ENCODE data around the gene CRY1. TPM values are rescaled to one million over a fixed set of nuclear protein-coding genes. Genes with fewer than 3 reads are reported as not detected.

The CRY1 gene
- polyA plus RNA-seq, 2 of the 4 experiments (the other 2 are of a cell fraction), result 15.8 to 26.1 TPM

GRCh38 chr12:107127482-107128430 lies 34.4 kb upstream of the CRY1 start:
- Histone ChIP-seq H3K4me1 (0 out of 3 replicates have a peak, but pooled peaks cover 4% of the 10 kb centered on the region), H3K9me3 (no peaks in the 10 kb centered on the region), H3K27ac (no peak overlapping the region), H3K4me3 (no peak overlapping the region), H3K4me2 (no peak overlapping the region)
- POLR2A ChIA-PET, result no interaction called here
- CTCF ChIA-PET, result interaction anchor here (0.7 to 15.9 kb wide), 13 partner anchors 9 to 495 kb away, joined by 3 to 419 read pairs (median 4); a partner anchor contains a TSS
- ATAC-seq (no peak), DNase-seq (ENCODE audit: low read depth in 1 of 2, low spot score in 1 of 2) (no peak), FAIRE-seq (no peak)
- no peak for TF ChIP-seq TP53 (CRISPR knock-in tag; IDR thresholded peaks at IDR 0.05)
- no peak for TF ChIP-seq CBX2 (IDR thresholded peaks at IDR 0.05; ENCODE audit: borderline replicate concordance, low read depth)
- no peak for TF ChIP-seq BCL3 (IDR thresholded peaks at IDR 0.05)
- 45% methylated on average over 6 of the region's 6 CpGs for WGBS (ENCODE audit: missing lambda C conversion rate)

- ATAC-seq (peak; percentile 74 to 78; a peak in 5 of 6 replicates), FAIRE-seq (peak; percentile 65), DNase-seq (ENCODE audit: low read depth in 1 of 2, low spot score in 1 of 2) (peak in 1 of 2 experiments; percentile 33)
- Histone ChIP-seq H3K9me3 (no peaks in the 10 kb centered on the region), H3K27ac (no peak overlapping the region), H3K4me2 (no peak overlapping the region), H3K4me3 (no peak overlapping the region), H3K4me1 (0 out of 3 replicates have a peak, but pooled peaks cover under 1% of the 10 kb centered on the region)
- 73% methylated on average over 5 of the region's 5 CpGs for WGBS (ENCODE audit: missing lambda C conversion rate)
- TF ChIP-seq POLR2AphosphoS2 (conservative IDR thresholded peaks at IDR 0.05; ENCODE audit: low read length) (no peak), SMC3 (IDR thresholded peaks at IDR 0.05) (peak; percentile 83), CTCF (IDR thresholded peaks at IDR 0.05) (peak; percentile 68), RAD21 (conservative IDR thresholded peaks at IDR 0.05 in 1 of 2, IDR thresholded peaks at IDR 0.05 in 1 of 2) (peak; percentile 77 to 82)
- ChIA-PET POLR2A (no interaction called here), CTCF (interaction anchor here (0.7 to 15.9 kb wide), 23 partner anchors 8 to 759 kb away, joined by 3 to 419 read pairs (median 4); a partner anchor contains a TSS)
These were observed 33.6 kb upstream of the CRY1 start for GRCh38 chr12:107126796-107127481.

- DNase-seq (ENCODE audit: low read depth in 1 of 2, low spot score in 1 of 2) (no peak), FAIRE-seq (no peak), ATAC-seq (no peak)
- no peak overlapping the region for H3K27ac ChIP-seq
- WGBS (ENCODE audit: missing lambda C conversion rate), result 62% methylated on average over 3 of the region's 3 CpGs
- TF ChIP-seq KDM1A (IDR thresholded peaks at IDR 0.05; ENCODE audit: low read depth) (no peak), RCOR1 (IDR thresholded peaks at IDR 0.05; ENCODE audit: low read depth, low read length) (no peak), KDM5A (IDR thresholded peaks at IDR 0.05) (no peak), ZC3H11A (IDR thresholded peaks at IDR 0.05) (no peak), FOXS1 (CRISPR knock-in tag; IDR thresholded peaks at IDR 0.05) (no peak), RAD21 (conservative IDR thresholded peaks at IDR 0.05 in 1 of 2, IDR thresholded peaks at IDR 0.05 in 1 of 2) (no peak), NR3C1 (IDR thresholded peaks at IDR 0.05) (no peak), POLR2A (IDR thresholded peaks at IDR 0.05; ENCODE audit: low read length) (no peak)
- H3K4me1 ChIP-seq, result no peaks in the 10 kb centered on the region
- H3K4me2 ChIP-seq, result no peak overlapping the region
- H3K9me3 ChIP-seq, result no peaks in the 10 kb centered on the region
- ChIA-PET POLR2A (no interaction called here), CTCF (interaction anchor here (0.8 to 15.9 kb wide), 14 partner anchors 9 to 760 kb away, joined by 3 to 419 read pairs (median 4); no protein-coding TSS in a partner anchor)
- H3K4me3 ChIP-seq, result no peak overlapping the region
These were observed 32.5 kb upstream of the CRY1 start for GRCh38 chr12:107125833-107126232.
